Measurements from ENCODE around the gene FRS3. TPM values are rescaled to one million over a fixed set of nuclear protein-coding genes. Genes with fewer than 3 reads are reported as not detected.

Gene FRS3
- total and polyA plus RNA-seq, 4 donors, result 7.8 to 40.8 (median 22.9) TPM

DNA sequence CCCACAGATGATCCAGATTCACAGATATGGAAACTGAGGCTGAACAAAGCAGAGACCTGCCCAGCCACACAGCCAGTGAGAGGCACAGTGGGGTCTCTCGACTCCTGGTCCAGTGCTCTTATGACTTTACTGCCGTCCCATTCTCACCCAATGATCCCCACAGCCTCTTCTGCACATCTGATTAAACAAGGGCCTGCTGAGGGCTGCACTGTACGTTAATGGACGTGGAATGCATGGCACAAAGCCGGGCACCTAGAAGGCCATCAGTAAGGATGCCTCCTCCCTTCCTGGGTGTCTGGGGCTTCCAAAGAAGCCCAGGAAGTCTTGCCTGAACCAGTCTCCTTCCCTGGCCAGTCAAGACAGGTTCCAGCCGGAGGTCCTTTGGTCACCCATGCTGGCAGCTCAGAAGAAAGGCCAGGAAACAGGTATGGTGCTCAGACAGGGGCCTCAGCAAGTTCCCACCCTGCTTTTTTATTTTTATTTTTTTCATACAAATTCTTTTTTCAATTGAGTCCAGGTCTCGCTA, 48.1 kb downstream of the FRS3 start:
- peaks cover 47% of the 10 kb centered on the region for H3K4me1 ChIP-seq (ENCODE audit: control insufficient read depth, insufficient read depth, low read length)
- no peak overlapping the region for H3K4me3 ChIP-seq (ENCODE audit: low read depth, low read length)
- peaks cover 3% of the 10 kb centered on the region for H3K27me3 ChIP-seq (ENCODE audit: control insufficient read depth, insufficient read depth, low read length)
- no peaks in the 10 kb centered on the region for H3K9me3 ChIP-seq (ENCODE audit: control insufficient read depth, insufficient read depth, low read length)
- DNase-seq (ENCODE audit: low read depth in 4 of 6, low spot score in 6 of 6), result no peak
- 84% methylated on average over 6 of the region's 7 CpGs for WGBS (ENCODE audit: insufficient coverage)
- H3K27ac ChIP-seq (ENCODE audit: low read depth, low read length), result no peak overlapping the region
- H3K36me3 ChIP-seq (ENCODE audit: control insufficient read depth, insufficient read depth, low read length), result peaks cover 7% of the 10 kb centered on the region

DNA sequence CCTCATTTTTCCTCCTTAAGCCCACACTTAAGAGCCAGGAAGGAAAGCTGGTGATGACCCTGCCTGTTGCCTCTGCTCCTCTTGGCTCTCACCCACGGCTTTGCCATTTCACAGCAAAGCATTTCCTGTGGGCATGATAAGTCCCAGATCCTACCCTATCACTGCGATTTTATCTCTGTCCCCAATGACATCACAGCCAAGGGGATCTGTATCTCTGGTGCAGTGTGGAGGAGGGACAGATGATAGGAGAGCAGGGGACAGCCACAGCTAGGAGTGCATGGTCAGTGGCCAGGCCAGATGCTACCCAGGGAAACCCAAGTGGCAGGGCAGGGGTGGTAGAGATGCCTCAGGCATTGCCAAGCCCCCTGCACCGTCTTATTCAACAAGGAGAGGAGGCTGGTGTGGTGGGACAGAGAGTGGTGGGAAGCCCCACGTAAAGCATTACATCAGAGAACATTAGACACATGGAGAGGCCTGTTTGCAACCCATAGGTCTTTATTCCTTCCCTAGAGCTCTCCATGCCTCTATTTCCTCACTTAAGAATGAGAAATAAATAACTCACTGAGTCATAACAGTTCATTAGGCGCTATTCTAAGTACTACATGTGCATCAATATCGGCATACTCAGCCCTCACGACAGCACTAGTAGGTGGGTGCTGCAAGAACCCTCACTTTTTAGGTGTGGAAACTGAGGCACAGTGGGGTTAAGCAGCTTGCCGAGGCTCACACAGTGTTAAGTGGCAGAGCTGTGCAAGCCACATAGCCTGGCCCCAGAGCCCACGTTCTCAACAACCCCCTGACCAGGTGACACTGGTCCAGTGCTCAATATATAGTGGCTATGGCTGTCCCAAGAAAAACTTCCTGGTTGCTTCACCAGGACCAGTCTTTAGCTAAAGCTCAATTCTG, 48.9 kb downstream of the FRS3 start:
- H3K27me3 ChIP-seq (ENCODE audit: control insufficient read depth, insufficient read depth, low read length), result peaks cover 3% of the 10 kb centered on the region
- H3K4me1 ChIP-seq (ENCODE audit: control insufficient read depth, insufficient read depth, low read length), result peaks cover 43% of the 10 kb centered on the region
- H3K9me3 ChIP-seq (ENCODE audit: control insufficient read depth, insufficient read depth, low read length), result no peaks in the 10 kb centered on the region
- peaks cover 7% of the 10 kb centered on the region for H3K36me3 ChIP-seq (ENCODE audit: control insufficient read depth, insufficient read depth, low read length)
- H3K4me3 ChIP-seq (ENCODE audit: low read depth, low read length), result no peak overlapping the region
- 78% methylated on average over 3 of the region's 9 CpGs for WGBS (ENCODE audit: insufficient coverage)
- DNase-seq (ENCODE audit: low read depth in 4 of 6, low spot score in 6 of 6), result no peak
- H3K27ac ChIP-seq (ENCODE audit: low read depth, low read length), result no peak overlapping the region

- Histone ChIP-seq H3K27me3 (ENCODE audit: control insufficient read depth, insufficient read depth, low read length) (peaks cover 3% of the 10 kb centered on the region), H3K36me3 (ENCODE audit: control insufficient read depth, insufficient read depth, low read length) (peaks cover 7% of the 10 kb centered on the region), H3K27ac (ENCODE audit: low read depth, low read length) (no peak overlapping the region), H3K9me3 (ENCODE audit: control insufficient read depth, insufficient read depth, low read length) (no peaks in the 10 kb centered on the region), H3K4me1 (ENCODE audit: control insufficient read depth, insufficient read depth, low read length) (peaks cover 40% of the 10 kb centered on the region), H3K4me3 (ENCODE audit: low read depth, low read length) (no peak overlapping the region)
- WGBS (ENCODE audit: insufficient coverage), result 94% methylated on average over 7 of the region's 7 CpGs
- DNase-seq (ENCODE audit: low read depth in 4 of 6, low spot score in 6 of 6), result no peak
Observed at GRCh38 chr6:41729624-41730023, 50.1 kb downstream of the FRS3 start.

- DNase-seq (ENCODE audit: low read depth in 4 of 6, low spot score in 6 of 6), result no peak
- Histone ChIP-seq H3K27ac (ENCODE audit: low read depth, low read length) (no peak overlapping the region), H3K27me3 (ENCODE audit: control insufficient read depth, insufficient read depth, low read length) (peaks cover 3% of the 10 kb centered on the region), H3K9me3 (ENCODE audit: control insufficient read depth, insufficient read depth, low read length) (no peaks in the 10 kb centered on the region), H3K4me1 (ENCODE audit: control insufficient read depth, insufficient read depth, low read length) (peaks cover 47% of the 10 kb centered on the region), H3K4me3 (ENCODE audit: low read depth, low read length) (no peak overlapping the region), H3K36me3 (ENCODE audit: control insufficient read depth, insufficient read depth, low read length) (peaks cover 7% of the 10 kb centered on the region)
- 94% methylated on average over 7 of the region's 7 CpGs for WGBS (ENCODE audit: insufficient coverage)
Observed at GRCh38 chr6:41728954-41729353, 50.7 kb downstream of the FRS3 start.

DNA sequence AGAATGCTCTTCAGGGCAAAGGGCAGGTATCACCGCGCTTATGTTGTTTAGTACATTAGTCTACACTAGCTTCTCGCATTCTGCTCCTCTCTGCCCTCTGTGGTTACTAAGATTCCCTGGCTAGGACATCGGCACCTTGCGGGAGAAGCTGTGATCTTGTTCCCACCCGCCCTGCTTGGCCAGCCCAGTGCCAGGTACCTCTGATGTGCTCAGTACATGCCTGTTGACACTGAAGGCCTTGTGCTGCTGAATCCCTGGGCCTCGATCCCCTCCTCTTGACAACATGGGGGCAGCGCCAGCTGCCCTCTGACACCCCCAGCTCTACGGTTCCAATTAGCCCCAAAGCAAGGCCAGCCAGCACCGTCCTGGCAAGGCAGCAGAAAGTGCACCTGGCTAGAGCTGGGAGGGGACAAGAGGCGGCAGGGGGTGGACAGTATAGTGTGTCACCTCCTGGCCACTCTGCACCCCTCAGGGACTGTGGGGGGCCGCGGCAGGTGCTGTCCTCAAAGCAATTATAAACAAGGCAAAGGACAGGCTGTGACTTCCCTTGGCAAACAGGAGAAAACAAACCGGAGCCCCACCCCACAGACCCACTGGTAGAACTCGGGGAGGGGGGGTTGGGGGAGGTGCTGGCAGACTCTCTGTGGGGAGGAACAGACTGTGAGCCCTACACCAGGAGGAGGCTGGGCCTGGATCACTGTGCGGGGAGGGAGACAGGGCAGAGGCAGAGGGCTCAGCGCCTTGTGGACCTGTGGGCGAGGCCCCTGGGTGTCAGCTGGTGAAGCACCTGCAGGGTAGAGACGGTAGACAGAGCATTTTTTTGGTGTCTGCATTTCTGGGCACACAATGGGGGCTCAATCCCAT, 51.4 kb downstream of the FRS3 start:
- H3K36me3 ChIP-seq (ENCODE audit: control insufficient read depth, insufficient read depth, low read length), result peaks cover 12% of the 10 kb centered on the region
- peaks cover 47% of the 10 kb centered on the region for H3K4me1 ChIP-seq (ENCODE audit: control insufficient read depth, insufficient read depth, low read length)
- WGBS (ENCODE audit: insufficient coverage), result 85% methylated on average over 9 of the region's 19 CpGs
- H3K9me3 ChIP-seq (ENCODE audit: control insufficient read depth, insufficient read depth, low read length), result no peaks in the 10 kb centered on the region
- no peak overlapping the region for H3K4me3 ChIP-seq (ENCODE audit: low read depth, low read length)
- DNase-seq (ENCODE audit: low read depth in 4 of 6, low spot score in 6 of 6), result no peak
- no peaks in the 10 kb centered on the region for H3K27me3 ChIP-seq (ENCODE audit: control insufficient read depth, insufficient read depth, low read length)
- no peak overlapping the region for H3K27ac ChIP-seq (ENCODE audit: low read depth, low read length)

DNA sequence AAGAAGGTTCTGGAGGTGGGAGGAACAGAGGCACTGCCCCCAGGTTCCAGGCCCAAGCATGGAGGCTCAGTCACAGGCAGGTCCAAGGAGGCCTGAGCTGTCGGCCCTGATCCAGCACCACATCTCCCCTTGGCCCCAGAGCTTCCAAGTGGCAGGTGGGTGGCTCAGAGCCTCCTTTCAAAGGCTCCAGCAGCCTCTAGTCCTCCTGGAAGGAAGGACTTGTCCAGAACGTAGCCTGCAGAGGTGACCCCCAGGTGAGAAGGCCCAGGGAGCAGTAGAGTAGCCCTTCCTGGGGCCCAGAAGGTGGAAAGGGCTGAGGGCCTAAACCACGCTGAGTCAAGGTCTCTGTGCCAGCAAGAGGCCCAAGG, 52.0 kb downstream of the FRS3 start:
- H3K27ac ChIP-seq (ENCODE audit: low read depth, low read length), result no peak overlapping the region
- H3K27me3 ChIP-seq (ENCODE audit: control insufficient read depth, insufficient read depth, low read length), result no peaks in the 10 kb centered on the region
- H3K4me1 ChIP-seq (ENCODE audit: control insufficient read depth, insufficient read depth, low read length), result peaks cover 45% of the 10 kb centered on the region
- H3K36me3 ChIP-seq (ENCODE audit: control insufficient read depth, insufficient read depth, low read length), result peaks cover 14% of the 10 kb centered on the region
- H3K9me3 ChIP-seq (ENCODE audit: control insufficient read depth, insufficient read depth, low read length), result no peaks in the 10 kb centered on the region
- WGBS (ENCODE audit: insufficient coverage), result 92% methylated on average over 3 of the region's 3 CpGs
- H3K4me3 ChIP-seq (ENCODE audit: low read depth, low read length), result no peak overlapping the region
- no peak for DNase-seq (ENCODE audit: low read depth in 4 of 6, low spot score in 6 of 6)

DNA sequence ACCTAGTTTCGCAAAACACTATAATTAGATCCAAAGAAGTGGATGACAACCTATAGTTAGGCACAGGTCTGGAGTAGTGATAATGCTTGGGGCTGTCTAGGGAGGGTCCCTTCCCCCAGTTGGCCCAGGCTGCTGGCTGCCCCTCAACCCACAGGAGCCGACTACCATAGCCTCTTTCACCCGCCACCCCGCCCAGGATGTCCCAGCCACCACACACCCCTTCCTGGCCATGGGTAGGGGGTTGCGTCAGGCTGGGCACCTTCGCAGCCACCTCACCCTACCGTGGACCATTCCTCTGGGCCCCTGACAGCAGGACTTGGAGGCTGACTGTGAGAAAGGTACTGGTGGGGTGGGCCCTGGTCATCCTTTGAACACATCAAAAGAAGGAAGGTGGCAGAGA, 52.8 kb downstream of the FRS3 start:
- DNase-seq (ENCODE audit: low read depth in 4 of 6, low spot score in 6 of 6), result no peak
- Histone ChIP-seq H3K4me1 (ENCODE audit: control insufficient read depth, insufficient read depth, low read length) (peaks cover 40% of the 10 kb centered on the region), H3K4me3 (ENCODE audit: low read depth, low read length) (no peak overlapping the region), H3K36me3 (ENCODE audit: control insufficient read depth, insufficient read depth, low read length) (peaks cover 14% of the 10 kb centered on the region), H3K27ac (ENCODE audit: low read depth, low read length) (no peak overlapping the region), H3K27me3 (ENCODE audit: control insufficient read depth, insufficient read depth, low read length) (no peaks in the 10 kb centered on the region), H3K9me3 (ENCODE audit: control insufficient read depth, insufficient read depth, low read length) (no peaks in the 10 kb centered on the region)
- WGBS (ENCODE audit: insufficient coverage), result no CpG with 5 or more reads among the region's 7 CpGs

DNA sequence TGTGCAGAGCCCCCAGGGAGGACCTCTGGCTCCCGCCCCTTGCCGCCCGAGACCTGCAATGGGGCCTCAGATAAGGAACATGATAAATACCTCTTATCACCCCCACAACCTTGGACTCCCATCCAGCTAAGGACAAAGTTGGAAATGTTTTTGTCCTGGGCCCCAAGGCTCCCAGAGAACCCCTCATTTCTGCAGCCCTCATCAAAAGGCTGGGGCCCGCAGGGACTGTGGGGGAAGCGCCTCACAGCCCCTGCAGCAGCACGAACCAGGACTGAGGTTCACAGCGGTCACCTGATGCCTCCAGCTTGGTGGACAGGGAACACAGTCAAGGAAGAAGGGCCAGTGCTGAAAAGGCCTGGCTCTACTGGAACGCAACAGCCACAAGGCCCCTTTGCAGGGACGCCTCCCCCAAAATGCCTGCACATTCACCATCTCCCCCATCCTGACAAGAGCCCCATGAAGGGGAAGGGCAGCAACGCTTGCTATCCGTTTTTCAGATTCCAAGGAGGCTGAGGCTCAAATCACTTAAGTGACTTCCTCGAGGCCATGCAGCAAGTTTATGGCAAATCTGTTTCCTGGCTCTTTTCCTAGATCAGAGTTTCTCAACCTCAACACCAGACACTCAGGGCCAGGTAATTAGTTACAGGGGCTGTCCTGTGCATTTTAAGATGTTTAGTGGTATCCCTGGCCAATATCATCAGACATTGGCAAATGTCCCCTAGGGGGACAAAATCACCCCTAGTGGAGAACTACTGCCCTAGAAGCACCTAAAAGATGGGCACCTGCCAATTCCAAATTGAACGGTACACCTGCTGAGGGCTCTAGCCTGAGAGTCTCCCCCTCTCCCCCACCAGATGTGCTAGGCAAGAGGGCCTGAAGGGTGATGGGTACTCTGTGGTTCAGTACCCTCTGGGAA, 54.9 kb downstream of the FRS3 start:
- Histone ChIP-seq H3K27me3 (ENCODE audit: control insufficient read depth, insufficient read depth, low read length) (no peaks in the 10 kb centered on the region), H3K4me1 (ENCODE audit: control insufficient read depth, insufficient read depth, low read length) (peaks cover 45% of the 10 kb centered on the region), H3K4me3 (ENCODE audit: low read depth, low read length) (no peak overlapping the region), H3K9me3 (ENCODE audit: control insufficient read depth, insufficient read depth, low read length) (no peaks in the 10 kb centered on the region), H3K36me3 (ENCODE audit: control insufficient read depth, insufficient read depth, low read length) (peaks cover 14% of the 10 kb centered on the region), H3K27ac (ENCODE audit: low read depth, low read length) (no peak overlapping the region)
- DNase-seq (ENCODE audit: low read depth in 4 of 6, low spot score in 6 of 6), result no peak
- 66% methylated on average over 9 of the region's 13 CpGs for WGBS (ENCODE audit: insufficient coverage)

DNA sequence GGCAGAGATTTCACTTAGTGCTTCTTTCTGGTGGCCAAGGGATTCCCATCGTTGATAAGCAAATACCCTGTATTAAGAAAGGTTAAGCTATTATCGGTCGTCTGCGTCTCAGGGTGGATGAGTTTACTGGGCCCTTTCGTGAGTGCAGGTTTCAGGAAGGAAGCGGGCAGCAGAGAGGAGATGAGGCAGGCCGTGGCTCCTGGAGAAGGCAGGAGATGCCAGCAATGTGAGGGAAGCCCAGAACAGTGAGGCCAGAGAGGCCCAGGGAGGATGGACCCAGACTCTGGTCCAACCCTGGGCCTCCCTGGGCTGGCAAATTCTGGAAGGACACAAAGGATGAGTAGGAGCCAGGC, 55.5 kb downstream of the FRS3 start:
- H3K27me3 ChIP-seq (ENCODE audit: control insufficient read depth, insufficient read depth, low read length), result no peaks in the 10 kb centered on the region
- 88% methylated on average over 6 of the region's 7 CpGs for WGBS (ENCODE audit: insufficient coverage)
- peak overlapping the region; percentile 25 for H3K27ac ChIP-seq (ENCODE audit: low read depth, low read length)
- H3K9me3 ChIP-seq (ENCODE audit: control insufficient read depth, insufficient read depth, low read length), result no peaks in the 10 kb centered on the region
- H3K4me1 ChIP-seq (ENCODE audit: control insufficient read depth, insufficient read depth, low read length), result peaks cover 46% of the 10 kb centered on the region
- peaks cover 14% of the 10 kb centered on the region for H3K36me3 ChIP-seq (ENCODE audit: control insufficient read depth, insufficient read depth, low read length)
- no peak for DNase-seq (ENCODE audit: low read depth in 4 of 6, low spot score in 6 of 6)
- no peak overlapping the region for H3K4me3 ChIP-seq (ENCODE audit: low read depth, low read length)

Data from spinal cord (tissue), 10 donors.